Keratinocyte (primary cell): ENCODE results near the gene ZC3H10. TPM values are rescaled to one million over a fixed set of nuclear protein-coding genes. Genes with fewer than 3 reads are reported as not detected.

ENCODE experiments used
- DNase-seq: peaks from one replicate; pipeline ENCODE4 v3.0.0-alpha.2; 2011; ENCODE audit warnings: low read depth, missing footprints, low spot score
- FAIRE-seq: peaks from 2 replicates; lab custom pipeline; 2011; peaks lifted over from hg19 to GRCh38; lab: Jason Lieb, UNC
- H2AFZ ChIP-seq: 2 replicates; pipeline ENCODE4 v1.6.0; 2012; ENCODE audit warnings: low read length, control low read depth, inconsistent platforms; ENCODE audit not compliant: control insufficient read depth
- H3K27ac ChIP-seq: 2 replicates; pipeline ENCODE4 v1.5.1; 2011; ENCODE audit warnings: low read length; ENCODE audit not compliant: control insufficient read depth, insufficient read depth
- H3K27me3 ChIP-seq: 3 replicates; pipeline ENCODE4 v1.6.0; 2011; ENCODE audit warnings: low read length; ENCODE audit not compliant: control insufficient read depth, insufficient read depth; ENCODE audit errors: extremely low read depth
- H3K36me3 ChIP-seq, 2 experiments: 2 replicates in 1 of 2; 3 replicates in 1 of 2; pipeline ENCODE4 v1.5.1; 2011; ENCODE audit warnings: low read length in 2 of 2, mild to moderate bottlenecking in 1 of 2; ENCODE audit not compliant: control insufficient read depth in 2 of 2, insufficient read depth in 2 of 2; ENCODE audit errors: extremely low read depth in 1 of 2
- H3K4me1 ChIP-seq: 3 replicates; pipeline ENCODE4 v1.5.1; 2011; ENCODE audit warnings: low read length; ENCODE audit not compliant: control insufficient read depth, insufficient read depth; ENCODE audit errors: extremely low read depth
- H3K4me2 ChIP-seq: 3 replicates; pipeline ENCODE4 v1.6.0; 2011; ENCODE audit warnings: low read depth, low read length; ENCODE audit not compliant: control insufficient read depth, insufficient read depth; ENCODE audit errors: extremely low read depth
- H3K4me3 ChIP-seq, 3 experiments: fragments of 200-600 bp in 1 of 3; sonication (generic) in 1 of 3; 2 replicates in 2 of 3; 3 replicates in 1 of 3; pipeline ENCODE4 v1.5.1; 2011 to 2016; ENCODE audit warnings: low read length in 3 of 3, mild to moderate bottlenecking in 3 of 3, control low read depth in 2 of 3, inconsistent platforms in 1 of 3, low read depth in 1 of 3, mixed read lengths in 1 of 3, mixed run types in 1 of 3, moderate library complexity in 1 of 3; ENCODE audit not compliant: control insufficient read depth in 2 of 3, insufficient read depth in 2 of 3; ENCODE audit errors: extremely low read depth in 1 of 3
- H3K79me2 ChIP-seq: 2 replicates; pipeline ENCODE4 v1.6.0; 2012; ENCODE audit warnings: low read length; ENCODE audit not compliant: control insufficient read depth, insufficient read depth
- H3K9ac ChIP-seq: 3 replicates; pipeline ENCODE4 v1.6.0; 2011; ENCODE audit warnings: low read length; ENCODE audit not compliant: control insufficient read depth, insufficient read depth; ENCODE audit errors: extremely low read depth
- H3K9me1 ChIP-seq: 3 replicates; pipeline ENCODE4 v1.6.0; 2011; ENCODE audit warnings: low read length; ENCODE audit not compliant: control insufficient read depth, insufficient read depth; ENCODE audit errors: extremely low read depth
- H3K9me3 ChIP-seq: 2 replicates; pipeline ENCODE4 v1.5.1; 2012; ENCODE audit warnings: low read depth, low read length; ENCODE audit not compliant: control insufficient read depth
- H4K20me1 ChIP-seq: 3 replicates; pipeline ENCODE4 v1.6.0; 2011; ENCODE audit warnings: low read length; ENCODE audit not compliant: control insufficient read depth, insufficient read depth; ENCODE audit errors: extremely low read depth
- EZH2 ChIP-seq: IDR thresholded peaks from one replicate; pipeline ENCODE4 v1.6.1; 2012; ENCODE audit warnings: inconsistent platforms, mild to moderate bottlenecking, low read length, moderate library complexity
- dilution Hi-C: fragments of 300-500 bp; cut with MboI; formaldehyde crosslinking; loops from one replicate; pipeline ENCODE4 v1.7.0; 2020; ENCODE audit warnings: low sequenced_read_pairs; ENCODE audit not compliant: extremely low pct_ligation_motif_present
- polyA plus RNA-seq, 5 experiments: library from polyadenylated mRNA; depleted of rRNA in 3 of 5; stranded (reverse) in 3 of 5; stranded (forward) in 1 of 5; unstranded in 1 of 5; fragments of >200 nt; gene quantifications; 1 replicate in 1 of 5; 2 replicates in 3 of 5; 3 replicates in 1 of 5; pipeline versions ENCODE4 v1.2.1 to v1.2.3, GENCODE V29; 2011 to 2012; ENCODE audit warnings: missing spikeins in 2 of 5, low read depth in 1 of 5, low replicate concordance in 1 of 5
- TF ChIP-seq, protein P1 (sequence below), 3 experiments: IDR thresholded peaks in 1 of 3; conservative IDR thresholded peaks in 1 of 3; optimal IDR thresholded peaks in 1 of 3; 2 replicates in 2 of 3; 3 replicates in 1 of 3; pipeline versions ENCODE3 to v1.5.1; 2011; ENCODE audit warnings: low read length in 3 of 3, mild to moderate bottlenecking in 3 of 3, moderate library complexity in 2 of 3, control low read depth in 1 of 3, inconsistent platforms in 1 of 3; ENCODE audit not compliant: insufficient read depth in 2 of 3; ENCODE audit errors: extremely low read depth in 1 of 3

Gene ZC3H10
- polyA plus RNA-seq, 1 donor (not counting 4 experiments of a cell fraction or from before 2014, with no cell fraction given), result 0.85 TPM

DNA sequence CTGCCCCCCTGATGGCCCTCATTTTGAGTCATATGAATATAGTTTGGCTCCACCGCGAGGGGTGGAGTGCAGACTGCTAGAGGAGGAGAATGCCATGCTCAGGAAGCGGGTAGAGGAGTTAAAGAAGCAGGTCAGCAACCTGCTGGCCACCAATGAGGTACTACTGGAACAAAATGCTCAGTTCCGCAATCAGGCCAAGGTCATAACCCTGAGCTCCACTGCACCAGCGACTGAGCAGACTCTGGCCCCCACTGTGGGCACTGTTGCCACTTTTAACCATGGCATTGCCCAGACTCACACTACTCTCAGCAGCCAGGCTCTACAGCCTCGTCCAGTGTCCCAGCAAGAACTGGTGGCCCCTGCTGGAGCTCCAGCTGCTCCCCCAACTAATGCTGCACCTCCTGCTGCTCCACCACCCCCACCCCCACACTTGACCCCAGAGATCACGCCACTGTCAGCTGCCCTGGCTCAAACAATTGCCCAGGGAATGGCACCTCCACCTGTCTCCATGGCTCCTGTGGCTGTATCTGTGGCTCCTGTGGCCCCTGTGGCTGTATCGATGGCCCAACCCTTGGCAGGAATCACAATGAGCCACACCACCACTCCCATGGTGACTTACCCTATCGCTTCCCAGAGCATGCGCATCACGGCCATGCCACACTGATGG lies 3.3 kb downstream of the ZC3H10 start:
- no peak for TF ChIP-seq EZH2
- TF ChIP-seq, protein P1, sequence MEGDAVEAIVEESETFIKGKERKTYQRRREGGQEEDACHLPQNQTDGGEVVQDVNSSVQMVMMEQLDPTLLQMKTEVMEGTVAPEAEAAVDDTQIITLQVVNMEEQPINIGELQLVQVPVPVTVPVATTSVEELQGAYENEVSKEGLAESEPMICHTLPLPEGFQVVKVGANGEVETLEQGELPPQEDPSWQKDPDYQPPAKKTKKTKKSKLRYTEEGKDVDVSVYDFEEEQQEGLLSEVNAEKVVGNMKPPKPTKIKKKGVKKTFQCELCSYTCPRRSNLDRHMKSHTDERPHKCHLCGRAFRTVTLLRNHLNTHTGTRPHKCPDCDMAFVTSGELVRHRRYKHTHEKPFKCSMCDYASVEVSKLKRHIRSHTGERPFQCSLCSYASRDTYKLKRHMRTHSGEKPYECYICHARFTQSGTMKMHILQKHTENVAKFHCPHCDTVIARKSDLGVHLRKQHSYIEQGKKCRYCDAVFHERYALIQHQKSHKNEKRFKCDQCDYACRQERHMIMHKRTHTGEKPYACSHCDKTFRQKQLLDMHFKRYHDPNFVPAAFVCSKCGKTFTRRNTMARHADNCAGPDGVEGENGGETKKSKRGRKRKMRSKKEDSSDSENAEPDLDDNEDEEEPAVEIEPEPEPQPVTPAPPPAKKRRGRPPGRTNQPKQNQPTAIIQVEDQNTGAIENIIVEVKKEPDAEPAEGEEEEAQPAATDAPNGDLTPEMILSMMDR (optimal IDR thresholded peaks at IDR 0.05 in 1 of 3, IDR thresholded peaks at IDR 0.05 in 1 of 3, conservative IDR thresholded peaks at IDR 0.05 in 1 of 3; ENCODE audit: extremely low read depth in 1 of 3, insufficient read depth in 2 of 3, low read length in 3 of 3), result no peak
- Histone ChIP-seq H3K4me2 (no peak overlapping the region), H2AFZ (no peak overlapping the region), H3K36me3 (peaks cover 3 to 27% of the 10 kb centered on the region in 2 experiments), H3K27me3 (no peaks in the 10 kb centered on the region), H3K27ac (no peak overlapping the region), H3K9ac (no peak overlapping the region), H3K4me1 (peaks cover 27% of the 10 kb centered on the region), H4K20me1 (no peaks in the 10 kb centered on the region), H3K79me2 (peaks cover 11% of the 10 kb centered on the region), H3K4me3 (no peak overlapping the region), H3K9me1 (no peaks in the 10 kb centered on the region), H3K9me3 (no peaks in the 10 kb centered on the region)
- dilution Hi-C loops, result loop anchor here (10.0 kb wide), 1 partner anchor 53 kb away; no protein-coding TSS in a partner anchor
- DNase-seq (no peak), FAIRE-seq (no peak)

DNA sequence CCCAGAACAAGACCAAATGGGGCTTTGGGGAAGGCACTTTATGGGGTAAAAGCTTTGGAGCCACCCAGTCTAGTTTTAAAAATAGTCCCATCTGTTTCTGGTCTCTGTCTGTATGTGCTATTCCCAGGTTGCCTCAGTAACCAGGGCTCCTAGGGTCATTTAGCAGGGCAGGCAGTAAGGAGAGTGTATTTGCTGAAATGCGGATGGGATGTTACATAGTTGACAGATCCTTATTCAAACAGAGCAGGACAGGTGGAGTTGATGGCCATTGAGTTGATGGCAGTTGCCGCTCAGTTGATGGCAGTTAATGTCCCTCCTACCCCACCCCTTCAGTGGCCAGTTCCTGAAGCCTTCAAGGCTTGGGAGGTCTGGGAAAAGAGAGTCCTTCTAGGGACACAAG lies 4.6 kb downstream of the ZC3H10 start:
- no peak overlapping the region for H3K4me2 ChIP-seq
- TF ChIP-seq EZH2, result no peak
- TF ChIP-seq, protein P1 (optimal IDR thresholded peaks at IDR 0.05 in 1 of 3, IDR thresholded peaks at IDR 0.05 in 1 of 3, conservative IDR thresholded peaks at IDR 0.05 in 1 of 3; ENCODE audit: extremely low read depth in 1 of 3, insufficient read depth in 2 of 3, low read length in 3 of 3), result no peak
- DNase-seq, result no peak
- H4K20me1 ChIP-seq, result no peaks in the 10 kb centered on the region
- no peak overlapping the region for H3K9ac ChIP-seq
- dilution Hi-C loops, result loop anchor here (10.0 kb wide), 1 partner anchor 52 kb away; no protein-coding TSS in a partner anchor
- H3K4me1 ChIP-seq, result peaks cover 38% of the 10 kb centered on the region
- no peaks in the 10 kb centered on the region for H3K9me3 ChIP-seq
- no peak for FAIRE-seq
- H2AFZ ChIP-seq, result no peak overlapping the region
- H3K79me2 ChIP-seq, result peaks cover 2% of the 10 kb centered on the region
- H3K36me3 ChIP-seq, result peaks cover 1 to 19% of the 10 kb centered on the region in 2 experiments
- no peak overlapping the region for H3K4me3 ChIP-seq
- H3K9me1 ChIP-seq, result no peaks in the 10 kb centered on the region
- no peaks in the 10 kb centered on the region for H3K27me3 ChIP-seq
- H3K27ac ChIP-seq, result no peak overlapping the region
